NCI-H1436 (cell line): ENCODE measurements around the gene VSNL1.

Experiments
- DNase-seq: peaks from one replicate; lab custom pipeline; 2025; lab: John Stamatoyannopoulos, UW

Gene VSNL1

DNA sequence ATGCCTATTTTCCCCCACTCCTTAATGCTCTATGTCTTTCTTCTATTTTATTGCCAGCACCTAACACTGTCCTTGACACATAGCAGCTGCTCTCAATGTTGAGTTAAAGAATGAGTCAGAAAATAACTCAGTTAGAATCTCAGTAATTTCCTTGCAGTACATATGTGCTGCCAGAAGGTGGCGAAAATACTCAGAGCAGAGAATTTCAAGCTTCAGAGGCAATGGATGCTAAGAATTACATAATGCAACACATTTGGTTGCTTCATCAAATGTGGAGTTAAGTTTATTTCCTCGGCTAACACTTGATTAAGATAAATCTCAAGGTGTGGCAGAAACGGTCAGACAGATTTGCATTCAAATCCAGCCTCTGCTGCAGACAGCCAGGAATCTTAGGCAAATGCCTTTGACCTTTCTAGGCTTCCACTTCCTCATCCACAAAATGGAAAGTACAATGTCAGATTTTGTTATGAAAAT lies 105.6 kb downstream of the VSNL1 start:
- DNase-seq, result peak; percentile 28

GRCh38 chr2:17646838-17647701 lies 106.6 kb downstream of the VSNL1 start:
- no peak for DNase-seq

DNA sequence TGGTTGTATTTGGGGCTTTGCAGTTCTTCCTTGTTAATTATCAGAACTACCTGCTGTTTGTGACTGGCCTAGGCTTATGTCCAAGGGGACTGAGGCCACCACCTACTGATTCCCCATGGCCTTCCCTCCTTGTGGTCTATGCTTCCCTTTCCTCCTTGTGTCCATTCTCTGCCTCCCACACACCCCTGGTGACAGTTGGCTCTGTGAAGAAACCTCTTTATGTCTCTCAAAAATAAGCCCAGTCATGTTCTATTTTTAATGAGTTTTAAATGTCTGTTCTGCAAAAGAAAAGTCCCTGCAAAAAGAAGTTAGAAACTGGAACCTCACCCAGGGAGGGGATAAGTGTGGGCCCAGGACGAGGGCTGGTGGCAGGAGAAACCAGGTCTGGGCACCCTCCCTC lies 108.1 kb downstream of the VSNL1 start:
- DNase-seq, result no peak

DNA sequence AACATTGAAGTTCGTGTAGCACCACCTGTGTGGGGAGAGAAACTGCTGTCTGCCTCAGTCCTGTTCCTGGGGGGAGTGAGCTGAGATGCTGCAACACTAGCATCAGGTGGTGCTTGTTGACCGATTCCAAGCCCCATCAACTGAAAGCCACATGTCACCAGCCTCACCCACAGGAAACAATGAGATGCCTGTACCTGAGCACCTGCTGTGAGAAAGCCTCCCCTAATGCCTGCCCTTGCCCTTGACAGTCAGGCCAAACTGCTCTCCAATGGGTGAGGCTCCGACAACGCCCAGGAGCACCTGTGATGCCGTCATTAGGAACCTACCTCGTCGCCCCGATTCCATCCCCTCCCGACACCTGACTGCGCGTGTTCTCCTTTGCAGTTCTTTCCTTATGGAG lies 108.5 kb downstream of the VSNL1 start:
- DNase-seq, result no peak

DNA sequence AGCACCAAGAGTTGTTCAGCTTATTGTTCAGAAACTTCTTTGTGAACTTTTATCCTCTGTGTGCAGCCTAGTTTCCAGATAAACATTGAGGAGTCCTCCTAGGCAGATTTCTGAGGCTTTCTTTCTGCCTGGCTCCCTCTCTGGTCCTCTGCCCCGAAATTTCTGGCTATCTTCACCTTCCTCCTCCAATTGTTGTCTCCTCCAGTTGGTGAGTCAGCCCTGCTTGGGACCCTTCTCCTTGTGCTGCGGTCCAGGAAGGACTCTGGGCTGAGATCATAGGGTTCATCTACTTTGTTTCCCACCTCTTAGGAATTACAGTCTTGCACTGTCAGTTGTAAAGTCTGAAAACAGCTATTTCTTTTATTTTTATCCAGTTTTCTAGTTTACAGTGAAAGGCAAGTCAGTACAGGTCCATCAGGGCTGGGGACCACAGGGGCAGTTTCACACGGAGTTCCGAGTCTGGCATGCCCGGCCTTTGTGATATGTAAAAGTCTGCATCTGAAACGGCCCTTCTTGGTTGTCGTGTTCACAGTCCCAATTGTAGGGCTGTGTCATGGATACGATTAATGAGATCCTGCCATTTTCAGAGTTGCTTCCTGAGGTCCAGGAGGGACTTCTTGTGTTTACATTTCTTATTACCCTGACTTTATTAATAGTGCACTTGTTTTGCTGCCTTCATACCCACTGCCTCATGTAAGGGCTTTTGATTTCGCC lies 112.3 kb downstream of the VSNL1 start:
- DNase-seq, result no peak

DNA sequence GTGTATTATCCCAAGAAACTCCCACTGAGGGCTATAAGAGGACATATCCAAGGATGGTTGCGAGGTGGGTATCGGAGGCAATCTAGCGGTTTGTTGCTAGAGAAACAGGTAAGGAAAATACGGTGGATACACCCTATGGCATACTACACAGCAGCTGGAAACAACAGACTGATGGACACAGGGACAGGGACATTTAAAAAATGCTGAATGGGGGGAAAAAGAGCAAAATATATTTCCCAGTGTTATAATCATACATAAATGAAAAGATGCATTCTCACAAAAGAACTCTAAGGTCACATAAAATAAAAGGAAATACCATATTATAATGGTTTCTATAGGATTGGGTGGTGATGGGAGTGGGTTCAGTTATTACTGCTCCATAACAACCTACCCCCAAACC lies 117.3 kb downstream of the VSNL1 start:
- DNase-seq, result no peak

GRCh38 chr2:17658251-17658843 lies 117.9 kb downstream of the VSNL1 start:
- DNase-seq, result no peak

GRCh38 chr2:17660219-17660618 lies 119.7 kb downstream of the VSNL1 start:
- DNase-seq, result no peak

DNA sequence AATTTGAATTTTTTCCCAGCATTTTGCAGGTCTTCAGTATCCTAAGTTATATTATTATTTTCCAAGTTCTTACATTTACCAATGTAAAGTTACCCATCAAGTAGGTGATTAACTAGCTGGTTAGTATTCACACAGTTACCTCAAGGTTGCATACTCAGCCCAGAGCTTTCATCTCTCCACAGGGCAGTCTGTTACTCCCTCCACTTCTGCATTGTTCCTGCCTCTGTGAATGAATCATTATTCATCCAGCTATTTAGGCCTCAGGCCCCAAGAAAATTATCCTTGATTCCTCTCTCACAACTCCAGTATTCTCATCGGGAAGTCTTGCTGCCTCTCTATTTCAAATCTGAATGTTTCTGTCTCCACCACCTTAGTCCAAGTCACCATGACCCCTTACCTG lies 121.0 kb downstream of the VSNL1 start:
- no peak for DNase-seq

DNA sequence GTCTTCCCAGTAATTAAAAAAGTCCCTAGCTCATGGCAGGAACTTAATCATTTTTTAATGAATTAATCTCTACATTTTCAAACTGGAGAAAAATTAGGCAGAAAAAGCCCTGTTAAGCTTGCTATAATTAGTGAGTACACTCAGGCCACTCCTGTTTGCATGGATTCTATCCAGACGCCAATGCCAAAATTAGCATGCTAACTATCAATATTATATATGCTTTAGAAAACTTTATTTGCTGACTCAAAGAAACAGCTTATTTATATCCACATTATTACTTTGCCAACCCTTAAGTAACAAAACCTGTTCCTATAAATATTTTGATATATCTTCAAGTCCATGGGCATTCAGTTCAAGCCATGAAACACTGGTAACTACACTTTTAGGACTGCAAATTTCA lies 122.2 kb downstream of the VSNL1 start:
- DNase-seq, result no peak

DNA sequence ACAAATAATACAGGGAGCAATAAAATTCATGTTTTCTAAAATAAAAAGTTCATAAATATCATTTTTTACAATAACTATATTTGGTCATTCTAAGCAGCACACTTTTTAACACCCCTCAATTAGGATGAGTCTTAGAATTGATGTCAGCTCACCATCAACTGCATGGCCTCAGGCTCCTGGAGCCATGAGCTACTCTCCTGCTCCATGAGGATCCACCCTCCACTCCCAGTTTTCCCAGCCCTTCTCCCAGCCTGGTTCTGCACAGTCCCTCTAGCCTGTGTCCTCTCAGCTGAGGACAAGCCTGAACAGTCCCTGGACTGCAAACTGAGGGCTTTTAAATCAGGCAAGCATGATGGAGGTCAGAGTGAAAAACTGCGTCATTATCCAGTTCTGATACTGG lies 124.0 kb downstream of the VSNL1 start:
- DNase-seq, result no peak

DNA sequence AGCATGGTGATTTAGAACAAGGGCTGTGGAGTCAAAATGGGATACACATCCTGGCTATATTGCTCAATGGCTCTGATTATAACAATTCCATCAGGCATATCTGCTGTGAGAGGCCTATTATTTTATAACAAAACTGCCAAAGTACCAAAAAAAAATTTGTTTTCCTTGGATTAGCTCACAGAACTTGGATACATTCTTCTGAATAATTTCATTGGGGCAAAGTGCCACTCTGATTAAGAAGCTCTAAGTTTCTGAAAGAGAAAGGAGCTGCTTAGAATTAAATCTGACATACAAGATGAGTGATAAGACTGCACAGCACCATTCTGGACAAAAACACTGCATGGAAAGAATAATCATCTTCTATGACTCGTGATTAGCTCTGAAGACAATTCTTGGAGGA lies 127.4 kb downstream of the VSNL1 start:
- no peak for DNase-seq

- DNase-seq, result no peak
These were observed 132.3 kb downstream of the VSNL1 start for GRCh38 chr2:17672583-17673317.

DNA sequence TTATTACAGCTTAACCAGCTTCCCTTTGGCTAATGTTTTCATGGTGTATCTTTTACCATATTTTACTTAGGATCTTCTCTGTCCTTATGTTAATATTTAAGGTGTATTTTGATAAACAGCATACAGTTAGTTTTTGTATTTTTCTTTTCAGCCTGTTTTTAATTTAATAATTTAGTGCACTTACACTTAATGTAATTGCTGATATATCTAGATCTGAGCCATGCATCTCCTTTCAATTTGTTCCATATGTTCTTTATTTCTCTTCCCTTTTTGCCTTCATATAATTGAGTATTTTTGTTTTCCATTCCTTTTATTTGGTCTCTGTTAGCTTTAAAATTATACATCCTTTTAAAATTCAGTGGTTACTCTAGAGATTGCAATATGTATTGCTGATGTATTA lies 134.3 kb downstream of the VSNL1 start:
- DNase-seq, result no peak

- DNase-seq, result no peak
These were observed 139.6 kb downstream of the VSNL1 start for GRCh38 chr2:17680119-17680518.

DNA sequence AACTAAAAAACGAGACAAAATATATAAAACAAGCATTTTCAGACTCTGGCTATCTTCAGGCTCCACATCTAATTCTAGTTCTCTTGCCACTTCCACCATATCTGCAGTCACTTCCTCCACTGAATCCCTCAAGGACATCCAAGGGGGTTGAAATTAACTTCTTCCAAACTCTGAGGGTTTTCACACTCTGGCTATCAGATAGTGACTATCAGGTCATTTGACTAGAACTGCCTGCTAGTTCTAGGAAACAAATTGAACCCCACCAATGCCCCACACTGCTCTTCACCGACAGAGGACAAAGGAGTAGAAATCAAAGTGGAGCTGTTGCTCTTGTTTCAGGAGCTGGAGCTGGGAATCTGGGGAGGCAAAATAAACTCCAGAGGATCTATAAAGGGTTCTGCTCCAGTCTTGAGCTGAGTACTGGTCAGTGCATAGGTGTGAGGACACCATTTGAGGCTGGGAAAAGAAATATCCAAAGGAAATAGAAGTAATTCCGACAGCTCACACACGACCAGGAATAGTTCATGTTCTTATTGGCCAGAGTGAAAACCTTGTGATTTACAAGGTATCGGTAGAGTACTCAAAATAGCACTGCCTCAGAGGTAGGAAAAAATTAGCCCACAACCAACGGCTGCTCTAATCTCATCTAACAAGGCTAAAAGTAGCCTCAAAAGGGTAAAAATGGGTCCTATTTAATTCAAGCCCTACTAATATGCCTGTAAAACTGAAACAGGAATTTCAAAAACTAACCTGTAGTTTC lies 141.8 kb downstream of the VSNL1 start:
- no peak for DNase-seq

- DNase-seq, result no peak
These were observed 143.5 kb downstream of the VSNL1 start for GRCh38 chr2:17683981-17684380.

DNA sequence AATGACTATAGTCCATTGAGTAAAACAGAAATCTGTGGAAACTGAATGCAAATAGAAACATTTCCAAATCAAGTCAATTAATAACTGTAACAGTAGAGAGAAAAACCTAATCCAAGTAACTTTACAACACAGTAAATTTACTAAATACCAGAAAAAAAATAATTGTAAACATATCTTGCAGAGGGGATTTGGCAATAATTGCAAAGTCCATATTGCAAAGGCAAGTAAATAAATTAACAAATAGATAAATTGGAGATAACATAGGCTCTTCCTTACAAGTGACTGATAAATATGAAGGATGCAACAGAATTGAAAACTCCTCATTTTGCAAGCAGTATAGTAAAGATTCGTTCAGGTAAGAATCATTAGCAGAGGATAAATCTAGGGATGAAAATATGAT lies 148.1 kb downstream of the VSNL1 start:
- DNase-seq, result no peak

- DNase-seq, result no peak
These were observed 148.5 kb downstream of the VSNL1 start for GRCh38 chr2:17689010-17689409.

DNA sequence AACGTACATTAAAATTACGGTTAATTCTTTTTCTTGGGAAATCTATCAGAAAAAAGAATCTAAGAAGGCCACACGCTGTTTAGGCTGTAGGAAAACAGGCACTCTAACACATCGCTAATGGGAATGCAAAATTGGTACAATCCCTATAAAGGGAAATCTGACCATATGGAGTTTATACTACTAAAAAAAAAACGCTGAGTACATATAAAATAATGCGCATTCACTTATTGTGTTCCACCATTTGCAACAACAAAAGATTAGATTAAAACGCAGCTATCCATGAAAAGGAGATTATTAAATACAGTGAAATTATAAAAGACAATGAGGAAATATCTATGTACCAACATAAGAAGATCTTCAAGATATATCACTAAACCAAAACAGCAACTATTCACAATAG lies 150.3 kb downstream of the VSNL1 start:
- no peak for DNase-seq
